NCI-H2081 (cell line): ENCODE data around the gene PIEZO2.
"Not testable (repeated sequence)": the region's sequence is repeated elsewhere in the genome, so short reads cannot be mapped to it uniquely, and the experiment has no call there.

Experiments used
- DNase-seq, 2 experiments: peaks; one replicate each; lab custom pipeline; 2025; lab: John Stamatoyannopoulos, UW

The PIEZO2 gene

DNA sequence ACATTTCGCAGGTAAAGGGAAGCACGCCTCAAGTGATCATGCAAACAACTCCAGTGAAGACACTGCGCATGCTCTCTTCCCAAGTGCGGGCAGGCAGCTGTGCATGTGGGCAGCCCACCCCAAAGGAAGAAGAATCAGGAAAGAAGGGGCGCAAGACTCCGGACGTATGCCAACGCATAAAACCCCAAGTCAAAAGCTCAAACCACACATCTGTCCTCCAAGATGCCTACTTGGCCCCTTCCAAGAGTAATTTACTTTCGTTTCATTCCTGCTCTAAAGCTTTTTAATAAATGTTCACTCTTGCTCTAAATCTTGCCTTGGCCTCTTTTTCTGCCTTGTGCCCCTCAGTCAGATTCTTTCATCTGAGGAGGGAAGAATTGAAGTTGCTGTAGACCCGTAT is 254.9 kb downstream of the PIEZO2 start:
- no peak for DNase-seq

DNA sequence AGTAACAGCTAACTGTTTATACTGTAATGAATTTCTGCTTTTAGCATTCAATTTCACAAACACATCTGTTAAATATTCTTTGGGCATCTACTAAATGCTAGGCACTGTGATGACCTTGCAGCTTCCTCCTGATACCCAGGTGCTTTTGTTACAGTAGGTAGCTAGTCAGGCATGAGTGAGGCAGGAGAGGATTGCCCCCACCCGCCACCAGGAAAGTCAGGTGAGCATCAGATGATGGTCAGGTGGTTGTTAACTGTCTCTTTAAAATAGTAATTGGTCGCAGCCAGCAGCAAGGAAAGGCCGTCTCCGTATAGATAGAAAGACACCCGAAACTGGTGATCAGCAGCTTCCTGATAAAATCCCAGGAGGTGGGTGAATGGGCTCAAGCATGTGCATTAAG is 255.6 kb downstream of the PIEZO2 start:
- DNase-seq = no peak

DNA sequence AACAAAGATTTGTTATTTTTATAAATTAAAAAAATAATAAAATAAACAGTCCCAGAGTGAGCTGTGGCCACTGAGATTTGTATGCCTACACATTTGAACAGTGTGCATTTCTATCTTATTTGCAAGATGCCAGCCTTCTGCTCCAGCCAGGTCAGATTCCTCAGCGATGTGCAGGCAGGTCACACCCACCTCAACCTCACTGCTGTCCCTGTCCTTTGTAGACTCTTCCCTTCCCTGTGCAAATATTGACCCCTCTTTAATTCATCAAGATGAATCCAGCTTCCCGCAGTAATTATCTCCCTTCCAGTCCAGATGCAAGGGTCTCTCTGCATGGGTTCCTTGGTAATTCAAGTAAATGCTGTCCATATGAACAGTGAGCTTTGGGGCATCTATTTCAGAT is 256.2 kb downstream of the PIEZO2 start:
- no peak for DNase-seq

DNA sequence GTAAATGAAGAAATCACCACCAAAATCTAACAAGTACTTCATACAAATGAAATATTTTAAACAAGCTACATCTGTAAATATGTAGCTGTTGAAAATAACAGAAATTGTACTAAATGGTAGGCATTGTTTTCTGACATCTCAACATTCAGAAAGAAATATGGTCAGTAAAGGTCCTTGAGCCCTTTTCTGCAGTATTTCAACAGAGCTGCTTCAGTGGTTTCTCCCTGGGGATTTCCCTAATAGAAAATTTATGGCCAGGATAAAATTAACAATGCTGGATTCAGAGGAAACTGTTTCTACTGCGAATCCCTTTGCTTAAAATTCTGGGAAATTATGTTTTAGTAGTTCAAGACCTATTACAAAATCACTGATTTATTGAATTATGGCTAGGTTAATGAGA is 256.6 kb downstream of the PIEZO2 start:
- no peak for DNase-seq

DNA sequence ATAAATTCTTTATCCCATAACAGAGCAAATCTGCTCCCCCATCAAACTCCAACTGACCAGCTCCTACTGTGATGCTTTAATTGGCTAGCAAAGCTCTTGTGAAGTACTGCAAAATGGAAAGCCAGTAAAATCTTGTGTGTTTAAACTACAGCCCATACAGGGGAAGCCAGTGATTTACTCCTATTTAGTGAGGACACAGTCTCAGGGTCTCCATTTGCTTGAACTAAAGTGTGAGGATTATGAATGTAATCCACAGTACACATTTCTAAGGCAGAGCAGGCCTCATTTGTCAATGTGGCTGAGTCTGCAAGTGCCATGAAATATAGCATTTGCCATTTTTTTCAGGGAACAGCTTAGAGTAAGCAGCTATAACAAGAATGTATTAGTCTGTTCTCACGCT is 259.3 kb downstream of the PIEZO2 start:
- DNase-seq = no peak

DNA sequence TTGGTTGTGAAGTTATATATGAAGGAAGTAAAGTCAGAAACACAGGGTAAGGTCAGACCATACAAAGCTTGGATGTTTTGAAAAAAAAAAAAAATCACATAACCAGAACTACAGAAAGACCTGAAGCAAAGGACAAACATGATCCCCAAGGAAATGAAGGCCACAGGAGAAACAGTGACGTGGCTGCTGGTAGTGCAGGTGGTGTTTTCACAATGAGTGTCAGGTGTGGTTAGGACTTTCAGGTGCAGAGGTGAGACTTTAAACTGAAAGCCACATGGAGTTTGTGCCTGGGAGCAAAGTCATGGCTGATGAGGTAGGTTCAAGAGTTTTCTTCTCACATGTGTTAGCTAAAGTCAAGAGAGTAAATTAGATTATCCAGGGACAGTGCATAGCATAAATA is 270.7 kb downstream of the PIEZO2 start:
- no peak for DNase-seq

DNA sequence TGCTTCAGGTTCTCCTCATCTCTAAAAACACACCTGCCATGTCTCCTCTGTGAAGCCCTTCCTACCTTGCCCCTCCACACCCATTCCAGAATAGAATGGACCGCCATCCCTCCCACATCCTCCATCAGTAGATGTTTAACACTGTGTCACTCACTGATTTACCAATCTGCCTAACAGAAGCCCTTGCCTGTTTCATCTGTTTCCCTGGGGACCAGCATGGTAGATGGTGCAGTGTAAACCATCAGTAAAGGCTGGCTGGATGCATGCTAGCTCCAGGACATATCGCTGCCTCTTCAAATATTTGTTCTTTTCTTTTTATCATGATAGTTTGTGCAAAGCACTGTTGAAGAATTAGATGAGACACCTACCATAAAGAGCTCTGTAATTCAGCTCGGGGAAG is 271.4 kb downstream of the PIEZO2 start:
- no peak for DNase-seq

DNA sequence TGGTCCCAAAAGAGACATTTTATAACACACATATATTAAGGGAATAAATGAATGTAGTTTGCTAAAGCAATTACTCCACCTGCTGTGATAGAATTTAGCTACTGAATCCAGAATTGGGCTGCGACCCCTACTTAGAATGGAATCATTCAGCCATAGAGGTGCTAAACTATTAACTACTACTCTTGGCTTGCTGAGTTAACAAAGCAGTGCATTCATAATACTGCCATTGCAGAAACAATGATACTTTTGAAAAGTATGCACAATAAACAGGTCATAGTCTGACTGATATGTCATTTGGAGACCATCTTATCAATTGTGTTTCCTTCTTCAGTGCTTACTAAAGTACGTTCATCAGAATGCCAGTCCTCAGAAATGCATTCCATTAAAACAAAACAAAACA is 273.6 kb downstream of the PIEZO2 start:
- DNase-seq = no peak

DNA sequence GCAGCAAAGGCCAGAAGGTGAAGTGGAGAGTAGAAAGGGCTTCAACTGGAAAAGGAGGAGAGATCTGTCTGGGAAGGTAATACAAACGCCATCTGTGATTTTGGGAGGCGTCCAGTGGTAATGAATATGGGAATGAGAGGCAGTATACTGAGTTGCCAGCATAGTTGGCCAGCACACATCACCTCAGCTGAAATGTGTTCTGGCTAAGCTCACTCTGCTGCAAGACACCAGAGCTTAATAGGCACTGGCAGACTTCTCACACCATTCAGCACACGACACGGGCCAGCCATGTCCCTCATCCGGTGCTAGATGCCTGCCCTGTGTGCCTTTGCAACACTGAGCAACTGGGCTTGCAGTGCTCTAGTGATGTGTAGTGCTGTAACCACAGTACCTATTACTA is 277.1 kb downstream of the PIEZO2 start:
- no peak for DNase-seq

DNA sequence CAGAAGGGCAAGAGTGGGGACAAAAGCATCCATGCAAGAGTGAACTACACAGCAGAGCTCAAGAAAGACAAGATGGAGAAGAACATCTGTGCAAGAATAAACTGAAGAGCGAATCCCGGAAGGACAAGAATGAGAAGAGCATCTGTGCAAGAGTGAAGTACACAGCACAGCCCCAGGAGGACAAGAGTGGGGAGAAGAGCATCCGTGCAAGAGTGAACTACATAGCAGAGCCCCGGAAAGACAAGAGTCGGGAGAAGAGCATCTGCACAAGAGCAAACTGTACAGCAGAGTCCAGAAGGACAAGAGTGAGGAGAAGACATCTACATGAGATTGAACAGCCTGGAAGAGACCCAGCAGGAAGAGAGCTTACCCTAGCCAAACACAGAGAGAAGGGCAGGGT is 284.6 kb downstream of the PIEZO2 start:
- DNase-seq = no peak

DNA sequence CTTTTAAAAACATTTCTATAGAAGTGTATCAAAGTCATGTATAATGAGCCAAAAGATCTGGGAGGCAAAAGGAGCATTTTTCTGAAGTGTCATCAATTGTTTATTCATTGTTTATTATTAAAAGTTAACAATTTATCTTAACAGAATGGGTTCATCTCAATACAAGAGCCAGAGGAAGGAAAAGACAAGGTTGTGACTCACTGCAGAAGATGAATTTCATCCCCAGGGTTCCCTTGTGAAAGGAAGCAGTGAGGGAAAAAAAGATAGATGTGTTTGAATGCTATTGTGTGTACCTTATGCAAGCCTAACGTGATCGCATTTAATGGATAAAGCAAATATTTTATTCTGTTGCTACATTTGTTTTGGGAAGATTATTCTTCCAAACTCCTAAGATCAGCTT is 286.3 kb downstream of the PIEZO2 start:
- DNase-seq = no peak

DNA sequence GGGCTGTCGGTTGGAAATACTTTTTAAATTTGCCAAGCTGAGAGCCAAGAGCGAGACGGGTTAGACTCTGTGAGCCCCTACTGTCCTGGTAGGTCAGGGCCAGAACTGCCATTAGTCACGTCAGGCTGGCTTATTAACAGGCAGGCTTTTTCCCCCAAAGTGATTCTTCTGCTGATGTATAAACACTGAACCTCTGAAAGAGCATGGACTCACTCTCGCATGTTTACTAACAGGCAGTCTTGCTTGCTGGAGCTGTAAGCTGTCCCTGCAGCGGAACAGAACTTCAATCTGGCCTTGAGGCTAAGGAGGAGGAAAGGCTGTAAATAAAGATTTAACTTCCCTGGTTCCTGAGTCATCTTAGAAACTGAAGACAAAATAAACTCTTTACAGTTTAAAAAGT is 288.4 kb downstream of the PIEZO2 start:
- no peak for DNase-seq

DNA sequence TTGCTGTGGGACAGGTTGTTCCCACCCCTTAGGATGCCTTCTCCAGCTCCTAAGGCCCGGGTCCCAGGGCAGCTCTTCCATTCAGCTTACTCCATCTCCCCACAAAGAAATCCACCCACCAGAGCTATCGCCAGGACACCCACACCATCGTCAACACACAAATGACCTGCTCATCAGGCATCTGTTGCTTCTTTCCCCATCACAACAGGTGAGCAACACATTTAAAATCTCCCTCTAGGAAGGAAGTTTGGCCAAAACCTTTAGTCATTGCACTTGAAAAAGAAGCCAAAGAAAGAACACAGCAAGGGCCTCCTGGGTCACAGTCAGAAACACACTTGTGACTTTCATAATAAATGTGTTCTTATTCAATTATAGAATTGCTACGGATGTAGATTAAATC is 289.0 kb downstream of the PIEZO2 start:
- no peak for DNase-seq

DNA sequence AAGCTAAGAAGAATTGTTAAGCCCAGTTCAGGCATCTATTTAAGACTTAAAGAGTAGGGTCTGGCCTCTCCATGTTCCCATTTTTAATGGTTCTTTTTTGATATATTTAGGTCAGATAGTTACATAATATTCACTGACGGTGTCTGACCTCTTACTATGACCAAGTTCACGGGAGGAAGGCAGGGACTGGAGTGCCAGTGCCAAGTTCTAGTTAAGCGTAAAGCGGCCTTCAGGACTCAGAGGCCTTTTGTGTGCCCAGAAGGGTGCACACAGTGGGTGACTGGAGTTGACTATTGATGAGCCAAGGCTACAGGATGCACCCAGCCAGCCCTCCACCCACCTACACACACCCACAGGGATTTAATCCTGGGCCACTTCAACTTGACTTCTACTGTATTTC is 290.9 kb downstream of the PIEZO2 start:
- no peak for DNase-seq

DNA sequence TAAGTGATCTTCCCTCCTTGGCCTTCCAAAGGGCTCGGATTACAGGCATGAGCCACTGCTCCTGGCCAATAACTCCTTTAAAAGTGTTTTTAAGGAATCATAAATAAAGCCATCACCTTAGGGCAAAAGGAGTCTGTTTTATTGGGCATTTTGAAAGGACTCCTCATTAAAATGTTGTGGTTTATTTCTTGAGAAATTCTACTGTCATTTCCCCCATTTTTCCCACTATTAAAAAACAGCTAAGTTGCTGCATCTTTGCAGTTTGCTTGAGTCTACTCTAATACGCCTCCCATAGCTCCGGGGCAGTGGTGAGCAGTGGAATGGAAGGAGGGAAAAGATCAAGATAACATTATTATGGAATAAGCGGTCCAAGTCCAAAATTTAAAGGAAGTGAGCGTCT is 293.2 kb downstream of the PIEZO2 start:
- no peak for DNase-seq

DNA sequence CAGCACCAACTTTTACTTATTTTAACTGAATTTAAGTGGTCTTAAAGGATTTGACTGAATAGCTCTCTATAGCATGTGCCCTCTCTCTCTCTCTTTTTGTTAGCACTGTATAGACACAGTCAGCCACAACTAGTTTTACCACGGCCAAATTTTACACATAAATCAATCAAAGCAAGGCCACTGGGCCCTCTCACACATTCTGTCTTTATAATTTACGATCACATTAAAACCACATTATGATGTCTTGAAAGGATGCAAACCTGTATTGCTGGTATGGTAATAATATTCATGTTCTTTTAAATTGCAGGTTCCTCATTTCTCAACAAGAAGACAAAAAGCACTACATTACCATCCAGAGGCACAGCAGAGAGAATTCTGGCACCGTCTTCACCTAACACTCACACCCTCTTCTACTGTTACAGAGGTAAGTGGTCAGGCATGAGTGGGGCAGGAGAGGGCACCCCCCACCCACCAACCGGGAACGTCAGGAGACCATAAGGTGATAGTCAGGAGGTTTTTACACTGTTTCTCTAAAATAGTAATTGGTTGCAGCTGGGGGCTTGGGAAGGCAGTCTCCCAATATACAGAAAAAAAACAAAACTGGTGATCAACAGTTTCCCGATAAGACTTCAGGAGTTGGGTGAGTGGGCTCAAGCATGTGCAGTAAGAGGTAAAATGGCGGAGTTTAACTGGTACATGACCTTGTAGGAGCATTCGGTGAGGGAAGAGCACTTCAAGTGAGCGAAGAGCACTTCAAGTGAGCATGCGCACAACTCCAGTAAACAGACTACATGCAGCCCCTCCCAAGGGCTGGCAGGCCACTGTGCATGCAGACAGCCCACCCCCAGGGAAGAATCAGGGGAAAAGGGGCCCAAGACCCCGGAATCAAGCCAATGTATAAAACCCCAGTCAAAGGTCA is 296.7 kb downstream of the PIEZO2 start:
- no peak for DNase-seq

DNA sequence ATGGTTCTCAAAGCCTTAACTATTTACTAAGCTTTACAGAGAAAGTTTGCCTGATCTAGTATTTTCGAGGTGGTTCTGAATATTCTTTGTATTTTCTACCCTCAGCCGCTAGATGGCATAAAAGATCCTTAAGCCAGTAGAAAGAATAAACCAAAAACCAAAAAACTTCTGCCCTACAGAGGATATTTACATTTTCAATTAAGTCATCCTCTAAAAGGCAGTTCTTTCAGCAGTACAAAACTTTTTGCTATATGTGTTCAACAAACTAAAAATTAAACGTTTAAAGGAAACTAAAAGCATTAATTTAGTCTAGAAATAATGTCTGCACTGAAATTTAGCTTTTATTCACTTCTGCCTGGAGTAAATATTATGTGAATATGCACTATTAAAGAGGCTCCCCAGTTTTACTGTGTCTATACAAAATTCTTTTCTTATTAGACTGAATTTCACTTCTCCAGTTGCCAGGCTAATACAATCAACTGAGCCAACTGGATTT is 297.5 kb downstream of the PIEZO2 start:
- peak; percentile 24 to 40 for DNase-seq

DNA sequence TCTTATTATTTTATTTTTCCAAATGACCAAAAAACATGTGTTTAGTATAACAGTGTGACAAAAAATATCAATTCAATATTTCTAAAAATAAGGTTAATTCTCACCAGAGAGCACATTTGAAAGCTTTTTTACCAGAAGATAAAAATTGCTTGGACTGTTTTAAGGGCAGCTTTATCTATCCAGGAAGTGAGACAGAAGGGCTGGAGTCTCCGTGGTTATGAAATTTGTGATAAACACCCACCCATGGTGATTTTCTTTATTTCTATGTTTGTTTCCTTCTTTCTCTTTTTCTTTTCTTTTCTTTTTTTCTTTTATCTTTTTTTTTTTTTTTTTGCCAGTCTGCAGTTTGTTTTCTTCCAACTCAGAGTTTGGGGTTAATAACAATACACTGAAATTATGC is 298.5 kb downstream of the PIEZO2 start:
- DNase-seq = no peak

DNA sequence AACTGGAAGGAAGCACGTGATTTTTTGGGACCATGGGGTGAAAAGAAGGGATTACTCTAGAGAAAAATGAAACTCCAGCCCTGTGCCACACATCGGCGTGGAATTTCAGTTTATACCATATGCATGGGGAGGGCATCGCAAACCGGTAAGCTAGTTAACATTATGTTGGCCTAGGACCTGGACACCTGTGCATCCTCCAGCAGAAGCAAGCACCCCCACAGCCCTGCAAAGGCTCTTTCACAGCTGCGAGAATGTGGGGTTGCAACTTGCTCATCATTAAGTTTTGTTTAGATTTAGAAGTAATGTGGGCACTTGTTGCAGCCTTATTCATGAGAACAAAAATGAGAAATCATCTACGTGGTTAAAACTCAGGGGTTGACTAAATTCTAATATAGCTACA is 299.2 kb downstream of the PIEZO2 start:
- DNase-seq = no peak

DNA sequence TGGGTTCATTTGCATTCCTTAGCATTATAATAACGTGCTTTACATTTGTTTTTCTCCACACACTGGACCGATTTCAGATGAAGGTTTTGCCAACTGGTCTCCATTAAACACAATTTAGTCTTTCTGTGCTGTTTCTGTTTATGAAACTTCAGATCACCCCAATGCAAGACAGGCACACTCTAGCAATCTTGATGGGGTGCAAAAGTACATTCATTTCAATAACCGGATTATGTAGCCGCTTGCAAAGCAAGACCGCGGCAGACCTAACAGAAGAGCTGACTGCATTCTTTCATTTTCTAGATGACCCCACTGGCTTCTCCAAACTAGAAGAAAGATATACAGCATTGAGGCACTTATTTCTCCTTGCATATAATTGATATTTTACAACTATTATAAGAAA is 301.5 kb downstream of the PIEZO2 start:
- no peak for DNase-seq

DNA sequence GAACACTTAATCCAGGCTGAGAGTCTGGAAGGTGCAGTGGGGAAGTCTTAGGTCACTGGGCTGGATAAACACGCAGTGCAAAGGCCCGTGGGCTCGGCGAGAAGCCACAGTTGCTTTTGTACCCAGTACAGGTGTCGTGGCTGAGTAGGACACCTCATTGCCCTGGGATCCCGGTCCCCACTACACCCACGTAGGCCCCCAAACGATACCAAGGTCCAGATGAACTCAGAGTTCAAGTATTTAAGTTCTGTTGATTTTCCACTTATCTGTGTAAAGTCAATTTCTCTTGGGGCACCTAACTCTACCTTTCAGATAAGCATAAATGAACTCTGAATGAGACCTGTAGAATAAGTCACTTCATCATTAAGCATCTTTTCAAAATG is 302.0 kb downstream of the PIEZO2 start:
- DNase-seq = no peak

DNA sequence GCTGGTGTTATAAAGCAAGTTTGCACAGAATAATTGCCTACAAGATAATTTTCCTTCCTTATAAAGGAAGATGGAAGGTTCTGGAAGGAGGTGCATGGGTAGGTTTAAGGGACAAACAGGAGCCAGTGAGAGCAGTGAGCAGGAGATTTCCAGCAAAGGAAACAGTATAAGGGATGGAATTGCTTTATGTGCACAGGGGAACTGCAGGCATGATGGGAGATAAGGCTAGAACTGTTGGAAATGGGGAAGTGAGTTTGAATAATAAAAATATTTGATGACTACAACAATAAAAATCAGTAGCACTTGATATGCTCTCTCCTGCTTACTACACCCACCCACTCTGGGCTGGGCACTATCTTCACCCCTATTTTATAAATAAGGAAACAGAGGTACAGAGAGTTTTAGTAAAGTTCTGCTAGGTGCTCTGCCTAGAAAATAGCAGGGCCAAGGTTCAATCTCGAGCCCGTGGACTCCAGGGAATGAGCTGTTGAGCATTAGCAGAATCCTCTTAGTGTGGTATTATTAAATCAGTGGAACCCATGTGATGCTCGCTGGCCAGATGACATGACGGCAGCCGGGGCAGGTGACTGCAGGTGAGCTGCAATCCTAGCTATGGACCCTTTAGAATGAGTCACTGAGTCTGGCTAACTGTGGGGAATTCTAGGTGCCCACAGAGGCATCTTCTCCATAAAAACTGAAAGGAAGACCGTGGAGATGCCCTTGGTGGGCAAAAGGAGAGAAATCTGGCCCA is 302.5 kb downstream of the PIEZO2 start:
- DNase-seq = no peak

DNA sequence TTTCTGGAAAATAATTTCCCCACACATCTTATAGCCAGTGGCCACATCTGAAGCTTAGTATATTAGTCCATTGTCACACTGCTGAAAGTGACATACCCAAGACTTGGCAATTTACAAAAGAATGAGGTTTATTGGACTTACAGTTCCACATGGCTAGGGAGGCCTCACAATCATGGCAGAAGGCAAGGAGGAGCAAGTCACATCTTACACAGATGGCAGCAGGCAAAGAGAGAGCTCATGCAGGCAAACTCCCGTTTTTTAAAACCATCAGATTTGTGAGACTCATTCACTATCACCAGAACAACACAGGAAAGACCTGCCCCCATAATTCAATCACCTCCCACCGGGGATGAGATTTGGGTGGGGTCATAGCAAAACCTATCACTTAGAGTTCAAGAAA is 303.3 kb downstream of the PIEZO2 start:
- DNase-seq = not testable (repeated sequence)
